Mesenteric fat pad (tissue), 1 donor: ENCODE results near the gene FBXW11. TPM values are rescaled to one million over a fixed set of nuclear protein-coding genes. Genes with fewer than 3 reads are reported as not detected.
"Not testable (repeated sequence)": the region's sequence is repeated elsewhere in the genome, so short reads cannot be mapped to it uniquely, and the experiment has no call there.

ENCODE experiments used
- DNase-seq: peaks from one replicate; pipeline ENCODE4 v3.0.0-alpha.2; 2020; ENCODE audit warnings: low spot score
- total RNA-seq: library from RNA; stranded (reverse); fragmentation: NEBNext Ultra II Directional; extraction: Animal tissue kit (Norgen Biotek cat#: 25700); gene quantifications from one replicate; pipeline ENCODE4 v1.2.1, GENCODE V29; 2021
- donor health status: DM: yes; HTN: yes; CAD: no.

FBXW11 gene
- total RNA-seq, 1 donor from 2014 or later = 43.9 TPM

DNA sequence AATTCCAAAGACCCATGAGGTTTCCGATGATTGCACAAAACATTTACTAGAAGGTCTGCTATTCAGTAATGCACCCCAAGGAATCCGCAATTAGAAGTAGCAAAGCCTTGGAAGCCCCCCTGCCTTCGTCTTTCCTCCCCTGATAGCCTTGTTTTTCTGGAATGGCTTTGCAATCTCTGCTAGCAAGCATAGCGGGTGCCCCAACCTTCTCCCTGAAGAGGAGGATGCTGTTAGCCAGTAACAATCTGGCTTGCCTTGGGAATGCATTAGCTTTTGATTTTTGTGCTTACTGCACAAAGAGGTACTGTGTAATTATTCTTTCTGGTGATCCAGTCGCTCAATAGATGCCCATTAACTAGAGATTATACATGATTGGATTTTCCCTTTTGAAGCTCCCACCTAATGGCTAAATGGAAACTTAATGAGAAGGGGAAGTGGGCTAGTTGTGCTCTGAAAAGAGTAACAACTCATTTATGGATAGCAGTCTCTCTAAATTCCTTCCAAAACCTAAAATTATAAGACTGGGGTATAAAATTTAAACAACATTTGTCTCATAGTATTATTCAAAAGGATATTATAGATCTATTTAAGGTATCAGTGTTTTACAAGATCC, 91.6 kb downstream of the FBXW11 start:
- DNase-seq = no peak

DNA sequence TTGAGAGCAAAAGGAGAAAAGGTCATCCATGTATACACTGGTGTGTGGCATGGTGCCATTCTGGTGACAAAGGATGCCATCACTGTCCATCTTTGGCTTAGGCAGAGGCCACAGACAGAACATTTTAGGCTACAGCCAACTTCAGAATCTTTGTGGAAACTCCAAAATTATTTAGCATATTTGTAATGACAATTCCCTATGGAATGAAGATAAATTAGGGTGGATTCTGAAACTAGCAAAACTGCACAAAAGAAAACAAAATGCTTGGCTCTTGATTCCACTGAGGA, 92.5 kb downstream of the FBXW11 start:
- no peak for DNase-seq

DNA sequence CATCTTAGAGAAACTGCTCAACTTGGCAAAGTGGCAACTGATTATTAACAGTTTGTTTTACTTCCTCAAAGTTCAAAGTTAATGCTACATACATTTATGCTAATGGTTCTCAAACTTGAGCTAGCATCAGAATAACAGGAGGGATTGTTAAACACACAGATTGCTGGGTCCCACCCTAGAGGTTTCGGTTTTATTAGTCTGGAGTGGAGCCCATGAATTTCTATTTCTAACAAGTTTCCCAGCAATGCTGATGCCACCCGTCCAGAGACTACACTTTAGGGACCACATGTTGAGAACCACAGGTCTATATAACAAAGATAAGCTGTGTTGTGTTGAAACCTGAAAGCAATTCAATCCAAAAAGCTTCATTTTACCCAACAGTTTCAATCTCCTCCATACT, 95.3 kb downstream of the FBXW11 start:
- no peak for DNase-seq

DNA sequence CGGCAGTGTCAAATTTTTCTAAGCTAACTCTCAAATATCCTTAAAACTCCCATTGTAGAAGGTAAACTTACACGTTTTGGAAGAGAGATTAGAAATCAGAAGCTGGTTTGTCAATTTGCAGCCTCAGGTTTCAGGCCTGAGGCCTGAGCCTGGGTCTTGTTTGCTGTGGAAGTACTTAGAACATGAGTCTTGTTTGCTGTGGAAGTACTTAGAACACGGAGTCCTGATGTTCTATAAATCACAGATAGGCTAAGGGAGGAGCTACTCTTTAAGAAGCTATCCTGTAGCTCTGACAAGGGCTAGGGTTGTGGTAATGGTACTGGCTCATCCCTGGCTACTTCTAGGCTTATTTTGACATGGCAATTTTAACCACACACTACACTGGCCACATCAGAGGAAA, 97.8 kb downstream of the FBXW11 start:
- no peak for DNase-seq

DNA sequence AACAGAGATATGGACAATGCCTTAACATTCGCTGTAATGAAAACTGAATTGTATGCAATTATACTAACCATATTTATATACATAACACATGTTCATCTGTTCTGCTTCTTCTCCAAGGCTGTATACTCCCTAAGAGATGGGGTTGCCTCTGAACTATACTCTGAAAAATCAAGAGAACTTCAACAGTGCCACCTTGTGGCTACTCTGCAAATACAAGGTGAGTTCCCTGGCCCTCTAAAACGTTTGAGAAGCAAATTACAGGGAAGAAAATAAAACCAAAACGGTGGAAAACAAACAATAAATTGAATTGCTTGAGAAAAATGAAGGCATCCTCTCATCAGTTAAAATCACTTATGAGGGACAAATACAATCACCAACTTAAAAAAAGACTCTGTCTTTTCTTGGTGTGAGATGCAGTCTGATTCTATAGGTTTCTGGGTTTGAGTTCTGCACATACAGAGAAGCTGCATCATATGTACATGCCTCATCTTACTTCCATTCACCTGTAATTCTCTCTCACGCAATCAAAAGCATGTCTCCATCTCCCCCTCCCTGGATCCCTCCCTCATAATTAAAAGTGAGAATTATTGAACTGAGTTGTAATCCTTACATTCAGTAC, 98.6 kb downstream of the FBXW11 start:
- DNase-seq = no peak

DNA sequence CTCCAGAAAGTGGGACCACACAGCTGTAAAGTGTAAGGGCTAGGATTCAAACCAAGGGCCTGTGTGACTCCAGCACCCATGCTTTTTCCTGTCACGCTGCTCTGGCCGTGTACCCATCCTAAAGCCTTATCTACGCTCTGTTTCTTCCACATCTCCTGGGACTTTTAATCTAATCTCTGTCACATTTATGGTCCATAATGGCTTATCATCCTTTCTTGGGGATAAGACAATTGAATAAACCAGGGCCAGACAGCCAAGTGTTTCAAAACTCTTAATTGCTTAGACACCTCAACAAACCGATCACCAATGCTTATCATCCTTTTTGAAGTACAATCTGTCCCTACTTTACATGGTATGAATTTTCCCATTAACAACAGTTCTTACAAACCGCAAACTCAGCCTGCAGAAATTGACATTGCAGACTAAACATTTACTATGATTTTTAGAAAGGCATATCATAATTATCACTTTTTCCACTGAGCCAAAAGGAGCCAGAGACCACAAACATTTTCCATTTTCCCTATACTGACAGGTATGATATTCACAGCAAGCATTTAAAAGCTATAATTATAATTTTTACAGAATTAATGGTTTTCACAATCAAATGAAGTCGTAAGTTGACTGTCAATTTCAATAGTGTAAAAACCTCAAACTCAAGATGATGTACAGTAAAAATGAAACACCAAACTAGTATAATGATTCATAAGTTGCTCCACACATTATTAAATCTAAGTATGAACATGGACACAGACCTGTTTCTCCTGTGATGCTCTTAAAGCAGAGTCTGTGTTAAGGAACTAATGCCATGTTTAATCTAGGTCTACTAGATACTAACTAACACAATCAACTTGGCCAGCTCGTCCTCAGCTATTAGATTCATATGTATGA, 99.5 kb downstream of the FBXW11 start:
- DNase-seq = no peak

DNA sequence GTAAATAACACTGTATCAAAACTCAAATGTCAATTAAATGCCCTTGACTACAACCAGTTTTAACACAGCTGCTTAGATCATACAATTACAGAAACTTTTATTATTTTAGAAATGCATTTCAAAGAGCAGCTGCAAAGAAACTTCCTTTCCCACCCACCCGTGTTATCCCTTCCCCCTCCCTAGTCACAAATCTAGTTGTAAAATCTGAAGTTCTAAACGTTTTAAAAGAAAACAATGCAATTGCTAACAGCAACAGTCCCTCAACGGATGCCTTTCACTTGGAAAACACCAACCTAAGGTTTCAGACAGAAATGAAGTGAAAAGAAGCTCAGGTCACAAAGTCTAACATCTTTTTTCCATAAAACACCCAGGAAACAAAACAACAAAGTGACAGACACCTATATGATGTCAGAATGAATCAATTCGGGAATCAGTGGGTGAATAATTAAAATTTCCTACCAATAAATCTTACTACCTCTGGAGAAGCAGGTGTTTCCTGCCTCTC, 100.3 kb downstream of the FBXW11 start:
- no peak for DNase-seq

DNA sequence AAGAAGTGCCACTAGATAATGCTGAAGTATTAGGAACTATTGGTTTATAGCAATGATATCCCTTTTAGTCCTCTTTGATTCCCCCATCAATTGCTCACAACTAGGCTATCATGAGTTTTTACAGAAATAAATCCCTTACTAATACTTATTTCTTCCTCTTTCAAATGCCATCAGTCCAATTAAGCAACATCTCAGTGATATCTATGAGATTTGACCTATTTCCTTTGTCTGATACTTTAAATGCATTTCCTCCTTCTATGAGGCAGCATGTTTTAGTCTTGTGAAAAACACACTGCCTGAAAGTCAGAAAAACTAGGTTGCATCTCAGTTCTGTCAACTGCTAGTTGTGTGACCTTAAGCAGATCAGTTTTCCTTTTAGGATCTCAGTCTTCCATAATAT, 101.6 kb downstream of the FBXW11 start:
- no peak for DNase-seq

DNA sequence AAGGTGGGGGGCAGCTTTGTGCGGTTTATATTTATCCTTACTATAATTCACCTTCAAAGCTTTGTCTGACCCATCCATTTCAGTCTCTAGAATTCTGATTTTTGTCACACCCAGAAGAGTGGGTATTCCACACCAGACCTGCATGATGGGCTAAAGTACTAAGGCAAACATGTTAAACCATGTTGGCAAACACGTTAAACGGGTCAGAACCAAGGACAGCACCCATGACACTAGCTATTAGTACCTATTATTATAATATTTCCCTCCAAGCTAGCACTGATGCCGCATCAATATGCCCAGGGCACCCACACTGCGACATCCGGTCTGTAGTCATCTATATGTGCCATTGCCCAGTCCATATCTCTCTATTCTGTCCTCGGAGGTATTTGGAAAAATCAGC, 104.7 kb downstream of the FBXW11 start:
- DNase-seq = no peak

DNA sequence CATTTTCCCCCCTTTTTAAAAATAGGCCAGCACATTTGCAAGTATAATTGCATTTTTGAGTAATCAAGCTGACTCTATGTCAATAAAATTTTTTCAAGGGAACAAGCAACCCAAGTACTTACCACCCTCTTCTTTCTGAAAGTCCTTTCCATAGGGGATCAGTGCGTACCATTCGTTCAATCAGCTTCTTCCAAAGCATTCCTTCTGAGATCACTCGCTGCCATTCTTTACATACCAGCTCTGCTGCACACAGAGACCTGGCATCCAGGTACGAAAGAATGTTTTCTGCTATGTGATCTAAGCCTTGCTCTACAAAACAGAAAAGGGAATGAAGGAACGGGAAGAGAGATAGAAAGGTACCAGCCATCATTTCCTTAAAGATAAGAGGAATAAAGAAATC, 106.6 kb downstream of the FBXW11 start:
- DNase-seq = no peak

DNA sequence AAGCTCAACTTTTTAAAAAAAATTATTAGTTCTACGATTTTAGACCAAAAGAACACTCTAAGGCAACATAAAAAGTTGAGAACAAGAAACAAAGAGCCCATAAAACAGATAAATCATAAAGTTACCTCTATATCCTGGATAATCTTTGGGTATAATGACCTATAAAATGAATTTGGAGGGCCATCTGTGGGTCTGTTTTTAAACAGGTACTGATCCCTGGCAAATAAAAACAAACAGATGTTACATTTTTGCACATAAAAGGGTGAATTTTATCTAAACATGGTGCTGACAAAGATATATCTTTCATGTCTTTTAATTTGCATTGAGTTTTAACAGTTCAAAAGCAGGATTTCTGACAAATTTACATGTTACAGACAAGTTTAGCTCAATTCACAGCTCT, 107.6 kb downstream of the FBXW11 start:
- DNase-seq = no peak

DNA sequence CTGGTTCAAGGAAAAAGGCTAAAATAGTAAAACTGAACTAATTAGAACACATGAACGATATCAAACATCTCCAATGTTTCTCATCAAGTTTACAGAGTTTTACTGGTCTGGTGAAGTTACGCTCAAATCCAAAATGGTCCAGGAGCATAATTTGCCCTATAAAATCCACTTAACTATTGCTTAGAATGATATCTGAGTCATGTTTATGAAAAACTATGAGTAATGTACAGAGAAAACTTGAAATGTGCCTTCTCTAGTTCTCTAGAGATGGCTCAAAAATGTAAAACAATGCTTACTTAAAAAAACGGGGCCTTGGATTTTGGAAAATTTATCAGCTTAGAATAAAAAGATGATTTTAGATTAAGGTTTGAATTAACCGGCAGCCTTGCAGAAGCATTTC, 108.1 kb downstream of the FBXW11 start:
- no peak for DNase-seq

DNA sequence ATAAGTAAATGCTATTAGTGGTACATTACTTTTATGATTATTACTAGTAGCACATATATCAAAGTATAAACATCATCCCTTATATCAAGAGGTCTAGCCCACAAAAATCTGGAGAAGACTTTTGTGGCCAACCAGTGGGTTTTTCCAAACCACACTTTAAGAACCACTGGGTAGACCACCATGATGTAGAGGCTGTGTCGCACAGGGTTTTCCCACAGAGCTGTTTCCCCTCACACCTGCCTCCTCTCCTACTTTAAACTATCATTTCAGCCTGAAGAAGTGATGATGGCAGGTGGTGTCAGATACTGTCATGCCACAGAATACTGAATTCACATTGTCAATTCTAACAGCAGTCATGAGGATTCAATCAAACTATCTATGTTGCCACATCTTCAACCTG, 109.2 kb downstream of the FBXW11 start:
- no peak for DNase-seq

DNA sequence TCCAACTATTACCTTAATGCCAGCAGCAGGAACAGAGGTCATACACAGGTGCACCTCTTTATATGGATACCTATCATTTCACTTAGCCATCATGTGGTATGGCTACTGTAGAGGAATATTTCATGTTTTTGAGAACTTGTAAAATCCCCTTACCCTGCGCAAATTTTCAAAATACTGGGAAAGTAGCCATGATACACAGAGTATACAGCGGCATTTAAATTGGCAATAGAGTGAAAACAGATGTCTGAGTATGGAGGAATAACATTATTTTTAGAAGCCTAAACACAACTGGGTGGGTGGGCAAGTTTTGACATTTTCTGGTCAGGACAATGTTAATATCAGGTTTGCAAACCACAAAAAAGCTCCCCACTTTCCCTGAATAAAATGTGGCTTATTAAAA, 111.4 kb downstream of the FBXW11 start:
- no peak for DNase-seq

DNA sequence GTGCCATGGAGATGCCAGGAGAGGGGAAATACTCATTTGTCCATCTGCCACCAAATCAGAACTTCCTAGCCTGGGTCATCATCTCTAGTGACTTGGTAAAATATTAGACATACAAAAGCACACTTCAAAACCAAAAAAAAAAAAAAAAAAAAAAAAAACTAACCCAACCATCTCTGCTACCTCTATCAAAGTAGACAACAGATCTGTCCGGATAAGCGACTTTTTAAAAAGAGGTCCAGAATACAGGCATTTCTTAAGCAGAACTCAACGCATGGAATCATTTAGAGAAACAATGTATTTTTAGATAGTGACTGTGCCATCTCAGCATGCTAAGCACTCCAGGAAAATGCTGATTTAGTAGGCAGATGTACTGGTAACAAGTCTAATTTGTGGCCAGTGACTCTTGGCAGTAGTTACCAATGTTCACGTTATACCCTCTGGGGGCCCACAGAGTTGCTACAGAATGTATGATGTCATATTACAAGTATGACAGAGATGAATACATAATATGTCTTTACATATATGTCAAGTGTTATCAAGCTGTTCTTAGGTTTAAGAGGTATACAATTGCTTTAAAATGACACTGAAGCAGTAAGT, 113.0 kb downstream of the FBXW11 start:
- DNase-seq = no peak

DNA sequence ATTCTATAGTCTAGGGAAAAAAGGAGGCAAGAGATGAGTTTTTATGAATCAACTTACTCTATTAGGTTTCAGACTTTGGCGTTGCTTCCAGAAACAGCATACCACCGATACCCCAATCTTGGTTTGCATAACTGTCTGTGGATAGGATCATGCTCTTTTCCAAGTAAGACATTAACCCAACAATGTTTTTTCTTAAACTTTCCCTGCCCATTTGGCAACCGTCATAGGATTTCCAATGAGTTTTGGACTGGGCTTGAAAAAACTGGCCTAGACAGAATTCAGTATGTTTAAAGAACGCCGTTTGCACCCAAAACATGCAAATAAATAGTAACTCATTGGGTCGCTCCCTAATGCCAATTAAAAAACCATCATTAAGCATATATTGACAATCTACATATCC, 114.8 kb downstream of the FBXW11 start:
- no peak for DNase-seq

DNA sequence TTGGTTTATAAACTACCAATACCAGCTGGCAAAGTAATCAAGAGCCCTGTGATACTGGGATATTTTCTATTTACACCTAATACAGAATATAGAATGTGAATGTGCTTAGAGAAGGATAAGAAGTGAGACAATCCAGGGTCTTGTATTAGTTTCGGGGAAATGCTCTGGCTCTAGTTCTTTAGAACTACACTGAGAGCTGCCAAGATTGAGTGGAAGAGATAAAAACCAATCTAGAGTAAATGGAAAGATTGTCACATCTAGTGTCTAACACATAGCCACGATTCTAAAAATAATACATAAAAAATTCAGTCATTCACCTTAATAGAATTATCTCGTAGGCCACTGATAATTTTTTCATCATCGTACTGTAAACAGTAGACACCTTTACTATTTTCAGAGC, 115.3 kb downstream of the FBXW11 start:
- DNase-seq = no peak

DNA sequence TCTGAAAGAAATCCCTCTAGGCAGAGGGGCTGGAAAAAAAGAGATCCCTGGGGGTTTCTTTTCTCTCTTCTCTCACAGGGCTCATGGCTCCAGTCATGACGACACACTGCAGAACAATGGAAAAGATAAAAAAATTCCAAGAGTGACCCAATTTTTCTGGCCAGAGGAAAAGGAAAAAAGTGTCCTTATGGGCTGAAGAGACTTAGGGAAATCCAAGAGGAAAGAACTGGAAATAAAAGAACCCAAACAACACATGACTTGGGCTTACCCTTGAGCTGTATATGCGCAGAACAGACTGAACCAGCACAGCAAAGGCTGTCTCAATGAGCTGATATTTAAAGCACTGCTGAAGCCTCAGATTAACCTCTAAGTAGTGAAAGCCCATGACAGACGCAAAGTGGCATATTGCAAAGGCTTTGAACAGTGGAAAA, 118.4 kb downstream of the FBXW11 start:
- no peak for DNase-seq

DNA sequence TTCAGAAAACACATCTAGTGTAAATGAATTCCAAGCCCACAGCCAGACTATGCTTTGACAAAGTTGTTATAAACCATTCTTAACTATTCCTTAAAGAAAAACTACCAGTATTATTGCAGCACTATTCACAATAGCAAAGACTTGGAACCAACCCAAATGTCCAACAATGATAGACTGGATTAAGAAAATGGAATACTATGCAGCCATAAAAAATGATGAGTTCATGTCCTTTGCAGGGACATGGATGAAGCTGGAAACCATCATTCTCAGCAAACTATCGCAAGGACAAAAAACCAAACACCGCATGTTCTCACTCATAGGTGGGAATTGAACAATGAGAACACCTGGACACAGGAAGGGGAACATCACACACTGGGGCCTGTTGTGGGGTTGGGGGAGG, 120.4 kb downstream of the FBXW11 start:
- not testable (repeated sequence) for DNase-seq

DNA sequence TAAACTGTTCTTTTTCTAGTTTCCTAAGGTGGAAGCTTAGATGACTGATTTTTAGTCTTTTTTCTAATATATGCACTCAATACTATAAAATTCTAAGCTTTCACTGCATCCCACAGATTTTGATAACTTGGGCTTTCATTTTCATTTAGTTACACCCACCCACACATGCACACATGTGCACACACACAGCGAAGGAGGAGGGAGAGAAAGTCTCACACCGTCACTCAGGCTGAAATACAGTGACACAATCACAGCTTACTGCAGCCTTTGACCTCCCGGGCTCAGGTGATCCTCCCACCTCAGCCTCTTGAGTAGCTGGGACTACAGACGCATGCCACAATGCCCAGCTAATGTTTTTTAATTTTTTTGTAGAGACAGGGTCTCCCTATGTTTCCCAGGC, 124.3 kb downstream of the FBXW11 start:
- no peak for DNase-seq

DNA sequence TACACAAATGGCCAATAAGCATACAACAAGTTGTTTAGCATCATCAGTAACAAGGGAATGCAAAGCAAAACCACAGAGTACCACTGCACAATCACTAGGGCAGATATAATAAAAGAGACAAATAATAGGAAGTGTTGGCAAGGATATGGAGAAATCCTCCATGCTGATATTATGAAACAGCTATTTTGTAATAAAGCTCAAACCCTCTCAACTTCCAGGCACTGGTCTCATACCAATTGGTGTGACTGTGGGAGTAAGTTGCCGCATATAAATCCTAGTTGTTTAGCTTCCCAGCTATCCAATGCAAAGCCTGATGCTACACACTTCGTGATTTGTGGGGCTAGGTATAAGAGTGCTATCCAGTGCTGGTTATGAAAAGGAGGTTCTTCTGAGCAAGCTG, 132.2 kb downstream of the FBXW11 start:
- no peak for DNase-seq

DNA sequence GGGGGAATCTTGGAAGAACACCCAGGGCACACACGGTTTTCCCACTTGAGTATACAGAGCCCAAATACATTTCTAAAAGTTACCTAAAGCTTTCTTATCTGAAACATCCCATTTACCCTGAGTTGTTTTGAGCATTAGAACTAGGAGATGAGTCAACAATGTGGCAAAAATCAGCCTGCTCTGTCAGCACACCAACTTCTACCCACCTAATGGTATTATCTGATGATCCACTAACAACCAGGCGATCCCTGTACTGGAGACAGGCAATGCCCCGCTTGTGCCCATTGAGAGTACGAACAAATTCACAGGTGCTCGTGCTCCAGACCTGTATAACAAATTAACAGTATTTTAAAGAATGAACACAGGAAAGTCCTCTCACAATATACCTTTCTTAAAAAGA, 133.8 kb downstream of the FBXW11 start:
- DNase-seq = no peak
